Activated naive CD8-positive, alpha-beta T cell (primary cell): Measurements from ENCODE around the gene DAB2.

Experiments used
- H3K27ac Mint-ChIP-seq: one replicate; pipeline ENCODE4 v1.8.0; 2021; ENCODE audit warnings: mixed read lengths
- H3K27me3 Mint-ChIP-seq: one replicate; pipeline ENCODE4 v1.8.0; 2021; ENCODE audit warnings: mixed read lengths
- H3K36me3 Mint-ChIP-seq: one replicate; pipeline ENCODE4 v1.8.0; 2021; ENCODE audit warnings: mixed read lengths
- H3K4me1 Mint-ChIP-seq: one replicate; pipeline ENCODE4 v1.8.0; 2021; ENCODE audit warnings: low read depth, mixed read lengths
- H3K4me3 Mint-ChIP-seq: one replicate; pipeline ENCODE4 v1.8.0; 2021; ENCODE audit warnings: mild to moderate bottlenecking, mixed read lengths
- H3K9me3 Mint-ChIP-seq: one replicate; pipeline ENCODE4 v1.8.0; 2021; ENCODE audit warnings: low read depth, mixed read lengths

Gene DAB2

DNA sequence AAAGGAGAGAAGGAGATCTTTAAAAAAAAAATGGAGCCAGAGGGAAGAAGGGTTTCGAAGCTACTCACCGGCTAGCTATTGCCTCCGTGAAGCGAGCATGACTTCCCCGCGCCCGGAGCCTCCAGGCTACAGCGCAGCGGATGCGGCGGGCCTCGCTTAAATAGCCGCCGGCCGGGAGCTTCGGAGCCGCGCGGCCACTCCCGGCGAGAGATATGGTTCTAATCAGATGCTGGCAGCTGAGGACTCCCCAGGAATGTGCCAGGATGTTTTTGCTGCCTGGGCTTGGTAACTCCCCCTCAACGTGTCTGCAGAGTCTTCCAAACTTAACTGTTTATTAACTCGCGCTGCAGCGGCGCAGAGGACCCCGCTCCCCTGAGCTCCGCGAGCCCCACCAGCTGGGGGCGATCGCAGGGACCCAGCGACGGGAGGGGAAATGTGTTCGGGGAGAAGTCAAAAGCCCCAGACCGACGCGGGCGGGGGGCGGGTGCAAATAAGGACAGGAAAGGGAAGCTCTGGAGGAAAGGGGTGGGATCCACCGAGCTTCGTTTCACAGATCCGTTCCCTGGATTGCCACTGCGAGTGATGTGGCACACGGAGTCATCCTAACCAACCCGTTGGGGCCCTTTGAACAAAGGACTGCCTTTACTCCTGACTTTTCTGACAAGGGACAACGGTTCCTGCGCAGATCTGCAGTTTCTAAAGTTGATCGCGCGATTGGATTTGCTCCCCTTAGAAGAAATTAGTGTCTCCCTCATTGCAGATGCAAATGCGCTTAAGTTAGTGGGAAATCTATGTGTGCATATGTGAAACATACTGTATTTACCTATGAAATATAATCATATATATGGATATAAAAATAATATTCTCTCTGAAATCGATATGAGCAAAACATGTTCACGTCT, at the start of gene DAB2:
Gene DAB2 (minus strand): TSS at position 245 of the 902 bp plus-strand sequence. CDS start 30,660 bp downstream, outside the sequence.
- Mint-ChIP-seq H3K4me1 (peaks cover 10% of the 10 kb centered on the region), H3K27me3 (peaks cover 12% of the 10 kb centered on the region), H3K9me3 (no peaks in the 10 kb centered on the region), H3K36me3 (no peaks in the 10 kb centered on the region), H3K4me3 (peak within 1 kb of the TSS; percentile 84), H3K27ac (no peak within 1 kb of the TSS)

DNA sequence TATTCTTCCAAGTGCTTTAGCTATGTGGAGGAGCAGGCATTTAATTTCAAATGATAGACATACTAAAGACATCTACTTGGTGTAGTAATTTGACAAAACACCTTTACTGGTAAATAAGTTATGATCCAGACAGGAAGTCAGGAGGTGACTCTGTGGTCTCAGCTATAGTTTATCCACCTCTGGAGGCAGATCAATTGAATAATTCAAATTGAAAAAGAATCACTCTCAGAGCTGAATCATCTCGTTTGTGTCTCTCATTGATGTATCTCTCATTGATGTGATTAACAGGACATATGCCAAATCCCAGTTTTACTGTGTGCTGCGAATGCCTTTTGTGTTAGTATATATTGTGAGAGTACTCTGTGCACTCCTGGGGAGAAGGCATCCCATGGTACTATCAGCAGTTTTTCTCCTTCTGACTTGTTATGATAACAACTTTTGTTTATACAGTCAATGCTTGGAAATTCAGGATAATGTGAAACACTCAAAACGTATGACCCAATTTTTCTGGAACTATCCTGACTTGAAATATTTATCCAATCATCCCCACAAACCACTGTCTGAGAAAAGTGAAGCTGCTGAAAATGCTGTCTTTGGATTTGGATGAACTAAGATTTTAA, 48.5 kb upstream of the DAB2 start:
- Mint-ChIP-seq H3K4me3 (no peak overlapping the region), H3K9me3 (no peaks in the 10 kb centered on the region), H3K27ac (no peak overlapping the region), H3K36me3 (no peaks in the 10 kb centered on the region), H3K4me1 (no peaks in the 10 kb centered on the region), H3K27me3 (peaks cover 3% of the 10 kb centered on the region)

DNA sequence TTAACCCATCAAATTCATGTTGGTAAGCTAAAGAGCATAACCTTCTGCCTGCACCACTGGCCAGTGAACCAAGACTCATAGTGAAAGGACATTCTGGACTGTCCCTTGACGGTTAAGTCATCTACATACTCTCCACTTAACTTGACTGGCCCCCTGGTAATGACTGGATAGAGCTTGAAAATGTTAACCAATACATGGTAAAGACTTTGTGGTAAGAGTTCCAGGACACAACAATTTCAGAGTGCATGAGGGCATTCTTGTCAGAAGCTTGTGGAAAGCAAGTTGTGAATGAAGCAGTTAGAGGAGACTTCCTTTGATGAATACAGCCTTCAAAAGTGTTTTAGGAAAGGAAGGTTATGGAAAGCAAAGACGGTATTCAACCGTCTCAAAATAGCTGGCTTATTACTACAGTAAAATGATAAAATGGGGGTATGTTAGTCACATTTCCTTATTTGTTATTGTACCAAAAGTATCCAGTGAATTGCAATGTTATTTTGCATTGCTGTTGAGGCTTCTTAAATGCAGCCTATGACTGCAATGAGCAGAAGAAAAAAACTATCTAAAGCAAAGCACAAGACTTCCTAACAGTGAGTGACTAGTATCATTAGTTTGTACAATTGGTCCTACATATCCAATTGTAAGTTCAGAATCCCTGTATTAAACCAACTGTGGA, 47.2 kb upstream of the DAB2 start:
- H3K36me3 Mint-ChIP-seq = no peaks in the 10 kb centered on the region
- no peak overlapping the region for H3K27ac Mint-ChIP-seq
- no peaks in the 10 kb centered on the region for H3K9me3 Mint-ChIP-seq
- H3K4me3 Mint-ChIP-seq = no peak overlapping the region
- H3K27me3 Mint-ChIP-seq = peaks cover 3% of the 10 kb centered on the region
- H3K4me1 Mint-ChIP-seq = no peaks in the 10 kb centered on the region

DNA sequence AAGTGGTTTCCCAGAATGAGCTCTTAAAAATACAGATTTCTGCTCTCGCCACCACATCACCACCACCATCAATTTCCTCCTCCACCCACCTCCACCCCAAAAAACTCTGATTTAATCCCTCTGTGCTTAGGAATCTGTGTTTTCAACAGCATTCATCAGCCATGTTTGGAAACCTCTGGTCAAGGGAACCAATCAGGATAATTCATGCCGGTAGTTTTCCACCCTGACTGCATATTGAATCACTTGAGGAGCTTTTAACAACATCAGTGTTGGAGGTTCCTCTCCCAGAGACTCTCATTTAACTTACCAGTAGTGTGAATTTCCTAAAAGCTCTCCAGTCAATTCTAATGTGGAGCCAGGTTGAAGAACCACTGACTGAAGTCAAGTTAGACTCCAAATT, 46.0 kb upstream of the DAB2 start:
- H3K9me3 Mint-ChIP-seq = no peaks in the 10 kb centered on the region
- no peak overlapping the region for H3K4me3 Mint-ChIP-seq
- no peaks in the 10 kb centered on the region for H3K4me1 Mint-ChIP-seq

DNA sequence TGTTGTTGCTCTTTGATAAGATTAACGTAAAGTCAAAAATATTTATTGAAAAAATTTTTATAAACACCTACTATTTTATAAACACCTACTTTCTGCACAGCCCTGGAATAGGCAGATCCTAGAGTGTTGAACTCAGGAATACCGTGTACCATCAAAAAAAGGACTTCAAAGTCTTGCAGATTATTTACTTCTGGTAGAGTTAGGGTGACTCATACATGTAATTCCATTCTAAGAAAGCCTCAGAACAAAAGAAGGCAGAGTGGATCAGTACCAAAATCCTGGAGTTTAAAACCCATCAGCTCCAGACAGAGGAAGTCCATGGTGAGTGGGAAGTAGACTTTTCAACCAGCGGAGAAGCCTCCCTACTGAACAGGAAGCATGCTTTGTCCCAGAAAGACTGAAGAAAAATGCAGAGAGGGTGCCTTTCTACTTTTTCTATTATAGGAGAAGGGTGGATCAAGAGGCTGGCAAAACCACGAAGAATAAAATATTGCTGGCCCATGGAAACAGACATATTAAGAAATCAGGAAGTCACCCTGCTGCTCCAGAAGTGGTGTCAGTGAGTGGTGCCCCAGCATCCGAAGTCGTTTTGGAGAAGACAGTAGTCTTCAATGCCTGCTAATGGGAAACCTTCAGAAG, 45.1 kb upstream of the DAB2 start:
- no peak overlapping the region for H3K27ac Mint-ChIP-seq
- no peaks in the 10 kb centered on the region for H3K36me3 Mint-ChIP-seq
- H3K27me3 Mint-ChIP-seq = peaks cover under 1% of the 10 kb centered on the region
- no peaks in the 10 kb centered on the region for H3K9me3 Mint-ChIP-seq
- no peaks in the 10 kb centered on the region for H3K4me1 Mint-ChIP-seq
- H3K4me3 Mint-ChIP-seq = no peak overlapping the region

More for the DNA sequence above, 46.0 kb upstream of the DAB2 start:
- H3K36me3 Mint-ChIP-seq = no peaks in the 10 kb centered on the region
- peaks cover 3% of the 10 kb centered on the region for H3K27me3 Mint-ChIP-seq
- no peak overlapping the region for H3K27ac Mint-ChIP-seq

DNA sequence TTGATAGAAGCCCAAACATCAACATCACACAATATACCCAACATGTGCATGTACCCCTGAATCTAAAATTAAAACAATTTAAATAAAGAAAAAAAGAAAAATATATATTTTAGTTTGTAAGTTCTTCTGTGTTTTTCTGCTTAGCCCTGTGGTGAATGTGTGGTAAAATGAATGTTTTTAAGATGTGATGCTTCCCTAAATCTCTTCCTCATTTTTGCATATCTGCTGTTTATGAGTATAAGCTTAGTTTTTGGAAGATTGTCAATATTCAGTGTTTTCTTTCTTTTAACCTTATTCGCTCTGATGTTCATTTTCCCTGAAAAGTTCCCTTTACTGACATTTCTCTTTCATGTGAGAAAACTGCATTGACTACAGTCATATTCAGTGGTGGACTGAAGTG, 44.4 kb upstream of the DAB2 start:
- Mint-ChIP-seq H3K27ac (no peak overlapping the region), H3K36me3 (no peaks in the 10 kb centered on the region), H3K9me3 (no peaks in the 10 kb centered on the region), H3K4me3 (no peak overlapping the region), H3K4me1 (no peaks in the 10 kb centered on the region), H3K27me3 (no peaks in the 10 kb centered on the region)

DNA sequence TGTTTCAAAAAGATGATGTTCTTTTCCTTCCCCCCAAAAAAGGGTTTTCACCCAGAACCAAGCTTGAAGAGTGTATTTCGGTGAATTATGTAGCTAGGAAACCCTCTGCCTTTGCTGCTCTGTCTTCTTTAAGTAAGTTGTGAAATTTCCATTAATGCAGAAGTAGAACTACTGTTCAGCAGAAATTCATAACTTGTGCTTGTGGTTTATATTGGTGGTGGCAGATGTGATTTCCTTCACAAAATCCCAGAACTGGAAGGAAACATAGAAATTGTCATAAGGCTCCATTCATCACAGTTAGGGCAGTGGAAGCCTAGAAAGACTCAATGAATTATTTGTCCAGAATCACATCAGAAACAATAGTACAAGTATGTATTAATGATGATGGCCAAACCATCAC, 42.1 kb upstream of the DAB2 start:
- no peaks in the 10 kb centered on the region for H3K4me1 Mint-ChIP-seq
- no peaks in the 10 kb centered on the region for H3K9me3 Mint-ChIP-seq
- no peaks in the 10 kb centered on the region for H3K36me3 Mint-ChIP-seq
- H3K27ac Mint-ChIP-seq = no peak overlapping the region
- H3K4me3 Mint-ChIP-seq = no peak overlapping the region
- H3K27me3 Mint-ChIP-seq = peaks cover 3% of the 10 kb centered on the region

DNA sequence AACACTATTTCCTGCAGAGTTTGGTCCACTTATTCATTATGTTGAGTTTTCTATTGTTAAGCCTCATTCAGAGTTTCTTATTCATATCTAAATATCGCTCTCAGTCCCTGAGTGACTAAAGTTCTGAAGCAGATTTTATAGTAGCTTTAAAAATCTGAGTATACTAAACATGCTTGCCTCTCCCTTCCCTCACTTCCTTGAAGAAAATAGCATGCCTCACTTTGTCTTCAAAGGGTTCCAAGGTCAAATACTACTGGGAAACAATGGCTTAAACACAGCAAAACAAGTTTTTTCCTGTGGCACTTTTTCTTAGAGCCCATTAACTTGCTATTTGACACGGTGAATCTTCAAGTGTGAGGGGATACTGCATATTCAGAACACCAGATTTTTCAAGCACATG, 41.1 kb upstream of the DAB2 start:
- Mint-ChIP-seq H3K36me3 (no peaks in the 10 kb centered on the region), H3K27ac (no peak overlapping the region), H3K27me3 (peaks cover 9% of the 10 kb centered on the region), H3K9me3 (no peaks in the 10 kb centered on the region), H3K4me3 (no peak overlapping the region), H3K4me1 (no peaks in the 10 kb centered on the region)

DNA sequence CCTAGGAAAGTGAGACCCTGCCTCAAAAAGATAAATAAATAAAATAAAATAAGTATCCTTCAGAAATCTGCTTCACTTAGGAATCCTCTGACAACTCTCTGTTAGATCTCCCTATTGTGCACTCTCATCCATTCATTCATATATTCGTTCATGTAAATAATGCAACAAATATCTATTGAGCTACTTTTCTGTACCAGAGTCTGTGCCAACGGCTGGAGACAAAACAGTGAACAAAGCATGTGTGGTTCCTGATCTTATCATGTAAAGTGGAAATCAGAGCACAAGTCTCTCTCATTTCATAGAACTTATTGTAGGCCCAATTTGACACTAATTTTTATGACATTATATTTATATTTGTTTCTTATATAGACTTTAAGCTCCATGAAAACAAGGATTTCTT, 40.3 kb upstream of the DAB2 start:
- Mint-ChIP-seq H3K4me1 (no peaks in the 10 kb centered on the region), H3K27me3 (peaks cover 9% of the 10 kb centered on the region), H3K4me3 (no peak overlapping the region), H3K36me3 (no peaks in the 10 kb centered on the region), H3K27ac (no peak overlapping the region), H3K9me3 (no peaks in the 10 kb centered on the region)

DNA sequence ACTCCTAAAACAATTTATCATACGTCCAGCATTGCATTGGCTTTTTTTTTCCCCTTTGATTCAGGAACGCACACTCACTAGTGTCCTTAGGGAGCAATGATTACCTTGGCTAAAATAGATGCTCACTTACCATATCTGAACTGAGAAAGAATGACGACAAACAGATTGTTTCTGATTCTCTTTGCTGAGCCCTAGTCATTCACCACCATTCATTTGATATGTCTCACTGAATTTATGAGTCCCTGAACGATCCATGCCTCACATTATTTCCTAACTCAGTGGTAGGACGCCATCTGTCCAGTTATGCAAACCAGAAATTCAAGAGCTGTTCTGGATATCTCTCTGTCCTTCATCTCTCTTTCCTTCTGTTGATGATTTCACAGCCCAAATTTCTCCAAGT, 39.3 kb upstream of the DAB2 start:
- Mint-ChIP-seq H3K36me3 (no peaks in the 10 kb centered on the region), H3K4me3 (no peak overlapping the region), H3K9me3 (no peaks in the 10 kb centered on the region), H3K27ac (no peak overlapping the region), H3K27me3 (peaks cover 10% of the 10 kb centered on the region), H3K4me1 (no peaks in the 10 kb centered on the region)

DNA sequence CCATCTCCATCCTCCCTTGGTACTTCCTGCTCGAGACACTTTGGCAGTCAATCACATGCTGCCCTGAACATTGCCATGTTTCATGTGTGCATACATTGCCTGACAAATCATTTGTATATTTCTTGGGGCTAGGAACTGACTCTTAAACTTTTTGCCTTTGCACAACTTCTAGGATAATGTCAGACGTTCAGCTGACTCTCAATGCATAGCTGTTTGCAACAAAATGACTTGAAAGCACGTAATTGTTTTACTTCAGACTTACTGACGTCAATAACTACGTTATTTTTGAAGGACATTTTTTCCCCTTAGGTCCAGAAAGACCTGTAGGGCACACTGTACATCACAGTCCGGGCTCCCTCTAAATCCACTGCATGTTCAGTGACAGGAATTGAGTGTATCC, 37.4 kb upstream of the DAB2 start:
- Mint-ChIP-seq H3K4me3 (no peak overlapping the region), H3K27ac (no peak overlapping the region), H3K4me1 (no peaks in the 10 kb centered on the region)

DNA sequence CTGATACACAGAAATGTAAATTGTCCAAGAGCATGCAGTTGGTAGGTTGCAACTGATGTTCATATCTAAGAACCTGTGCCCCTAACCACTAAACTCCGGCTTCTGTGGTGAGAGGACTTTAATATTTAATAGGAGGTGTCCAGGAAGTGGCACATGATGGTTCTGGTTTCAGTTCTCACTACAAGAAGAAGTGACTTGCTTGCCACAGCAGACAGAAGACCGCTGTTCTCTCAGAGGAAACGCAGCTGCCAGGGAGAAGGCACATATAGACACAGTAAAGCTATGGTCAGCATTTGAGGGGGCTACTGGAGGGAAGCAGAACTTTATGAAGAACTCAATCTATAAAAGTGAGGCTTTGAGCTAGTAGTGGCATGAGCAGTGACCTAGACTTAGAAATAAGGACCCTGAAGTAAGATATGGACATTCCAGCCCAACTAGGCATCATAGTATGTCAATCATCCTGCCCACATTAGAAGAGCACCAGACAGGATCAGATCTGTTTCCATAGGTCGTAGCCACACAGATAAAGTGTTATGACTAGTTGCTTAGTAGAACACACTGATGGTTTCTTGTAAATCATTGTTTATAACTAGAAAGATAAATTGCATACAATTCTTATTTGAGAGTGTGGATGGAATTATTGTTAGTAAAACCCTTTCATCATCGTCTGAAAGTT, 36.4 kb upstream of the DAB2 start:
- Mint-ChIP-seq H3K36me3 (peaks cover 4% of the 10 kb centered on the region), H3K4me1 (no peaks in the 10 kb centered on the region), H3K27ac (no peak overlapping the region), H3K9me3 (no peaks in the 10 kb centered on the region), H3K4me3 (no peak overlapping the region), H3K27me3 (peaks cover 20% of the 10 kb centered on the region)

More for the DNA sequence above, 37.4 kb upstream of the DAB2 start:
- peaks cover 4% of the 10 kb centered on the region for H3K36me3 Mint-ChIP-seq
- H3K9me3 Mint-ChIP-seq = no peaks in the 10 kb centered on the region
- H3K27me3 Mint-ChIP-seq = peaks cover 19% of the 10 kb centered on the region

DNA sequence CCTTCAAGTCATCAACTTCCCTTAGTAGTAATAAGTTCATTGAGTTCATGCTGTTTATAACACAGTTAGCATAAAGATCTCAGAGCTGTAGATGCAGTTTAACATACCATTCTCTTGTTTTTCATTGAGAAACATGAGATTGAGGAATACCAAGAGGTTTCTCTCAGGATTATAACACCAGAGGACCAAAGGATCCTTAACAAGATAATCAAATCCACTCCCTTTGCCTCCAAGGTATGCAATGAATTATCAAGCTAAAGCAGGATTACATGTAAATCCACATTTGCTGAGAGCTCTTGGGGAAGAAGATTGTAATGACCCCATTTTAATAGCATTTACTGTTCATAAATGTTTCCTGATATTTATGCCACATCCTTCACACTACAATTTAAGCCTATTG, 35.1 kb upstream of the DAB2 start:
- peaks cover 24% of the 10 kb centered on the region for H3K27me3 Mint-ChIP-seq
- H3K9me3 Mint-ChIP-seq = no peaks in the 10 kb centered on the region
- no peak overlapping the region for H3K4me3 Mint-ChIP-seq
- H3K4me1 Mint-ChIP-seq = no peaks in the 10 kb centered on the region
- no peak overlapping the region for H3K27ac Mint-ChIP-seq
- peaks cover 4% of the 10 kb centered on the region for H3K36me3 Mint-ChIP-seq

DNA sequence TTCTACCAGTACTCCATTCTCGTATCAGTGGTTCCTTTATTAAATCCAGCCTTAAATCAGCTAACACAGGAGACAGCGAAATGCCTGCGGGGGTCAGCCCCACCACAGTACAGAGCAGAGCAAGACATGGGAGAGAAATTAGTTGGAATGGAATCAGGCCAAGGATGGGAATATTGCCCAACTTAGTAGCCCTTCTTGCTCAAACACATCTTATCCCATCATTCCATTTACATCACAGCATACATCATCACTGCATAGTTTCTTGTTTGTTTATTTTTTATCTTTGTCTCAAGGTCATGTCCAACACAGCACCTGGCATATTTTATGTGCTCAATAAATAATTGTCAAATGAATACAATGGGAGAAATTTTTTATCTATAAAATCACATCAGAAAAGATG, 34.3 kb upstream of the DAB2 start:
- Mint-ChIP-seq H3K36me3 (peaks cover 4% of the 10 kb centered on the region), H3K4me3 (no peak overlapping the region), H3K9me3 (no peaks in the 10 kb centered on the region), H3K27me3 (peaks cover 24% of the 10 kb centered on the region), H3K27ac (no peak overlapping the region), H3K4me1 (no peaks in the 10 kb centered on the region)
